ENCODE measurements around the gene ALS2CL. TPM values are rescaled to one million over a fixed set of nuclear protein-coding genes. Genes with fewer than 3 reads are reported as not detected.

ALS2CL gene
- total and polyA plus RNA-seq, 2 donors (not counting 3 experiments of a cell fraction or from before 2014, with no cell fraction given) = 7.8 to 10.1 TPM

- H3K4me3 ChIP-seq (replicated peaks in 1 of 3; ENCODE audit: insufficient read depth in 1 of 3, low read depth in 1 of 3, low read length in 3 of 3) = no peak overlapping the region
- no TSS peak for BruUV-seq (replicated peaks)
- no peaks in the 10 kb centered on the region for H3K9me1 ChIP-seq (replicated peaks; ENCODE audit: control insufficient read depth, extremely low read depth, insufficient read depth, low read length)
- TF ChIP-seq POLR2AphosphoS5 (IDR thresholded peaks at IDR 0.05; ENCODE audit: insufficient read depth, low read depth, low read length) (no peak), POLR2A (IDR thresholded peaks at IDR 0.05; ENCODE audit: low read depth, low read length) (no peak), JUN (IDR thresholded peaks at IDR 0.05; ENCODE audit: borderline replicate concordance, insufficient read depth, insufficient read length, low read depth) (no peak), MYC (IDR thresholded peaks at IDR 0.05; ENCODE audit: low read depth, low read length) (no peak), GATA2 (IDR thresholded peaks at IDR 0.05; ENCODE audit: insufficient read depth, insufficient read length, low read depth, low read length) (no peak), CTCF (IDR thresholded peaks at IDR 0.05; ENCODE audit: extremely low read depth in 1 of 2, insufficient read depth in 1 of 2, low read depth in 1 of 2, low read length in 2 of 2) (no peak), FOS (IDR thresholded peaks at IDR 0.05; ENCODE audit: borderline replicate concordance, insufficient read depth, low read length) (no peak), MAX (IDR thresholded peaks at IDR 0.05; ENCODE audit: insufficient read depth, insufficient read length) (no peak), EZH2 (IDR thresholded peaks at IDR 0.05; ENCODE audit: borderline replicate concordance, low read depth, low read length, severe bottlenecking) (no peak)
- no peak overlapping the region for H3K27ac ChIP-seq (ENCODE audit: insufficient read depth, low read depth, low read length)
- H3K79me2 ChIP-seq (ENCODE audit: control insufficient read depth, insufficient read depth, low read length) = no peaks in the 10 kb centered on the region
- H3K4me1 ChIP-seq (ENCODE audit: control insufficient read depth, extremely low read depth, insufficient read depth, low read length) = no peaks in the 10 kb centered on the region
- dilution Hi-C loops (cut with MboI; ENCODE audit: extremely low pct_ligation_motif_present, low sequenced_read_pairs) (no loop called here), intact Hi-C loops (cut with micrococcal nuclease) (no loop called here)
- POLR2A ChIA-PET = no interaction called here
- H2AFZ ChIP-seq (ENCODE audit: low read depth, low read length) = no peak overlapping the region
- DNase-seq (ENCODE audit: low read depth, low spot score) = no peak
- no peak for FAIRE-seq
- CTCF ChIA-PET = interaction anchor here (1.0 to 2.7 kb wide), 3 partner anchors 10 to 190 kb away, joined by 4 to 6 read pairs (median 4); no protein-coding TSS in a partner anchor
- H4K20me1 ChIP-seq (replicated peaks; ENCODE audit: control insufficient read depth, extremely low read depth, insufficient read depth, low read length) = no peaks in the 10 kb centered on the region
- no peaks in the 10 kb centered on the region for H3K36me3 ChIP-seq (ENCODE audit: control insufficient read depth in 2 of 2, extremely low read depth in 1 of 2, insufficient read depth in 2 of 2, low read length in 2 of 2)
- no peaks in the 10 kb centered on the region for H3K9me3 ChIP-seq (replicated peaks; ENCODE audit: control insufficient read depth, insufficient read depth, low read length)
- H3K27me3 ChIP-seq (ENCODE audit: control insufficient read depth in 2 of 2, insufficient read depth in 2 of 2, low read length in 2 of 2) = peaks cover 2 to 4% of the 10 kb centered on the region in 2 experiments
- H3K4me2 ChIP-seq (ENCODE audit: insufficient read depth, low read length) = no peak overlapping the region
- H3K9ac ChIP-seq (replicated peaks; ENCODE audit: extremely low read depth, insufficient read depth, low read length) = no peak overlapping the region
Observed at GRCh38 chr3:46719044-46719565, 25.6 kb upstream of the ALS2CL start.

All from endothelial cell of umbilical vein (primary cell).